Neural progenitor cell (in vitro differentiated cells): ENCODE measurements around the gene KCNQ1.

Experiments
- CTCF ChIP-seq: fragments of 200-600 bp; sonication (generic); IDR thresholded peaks from 2 replicates; pipeline ENCODE4 v1.5.1; 2017; ENCODE audit warnings: antibody characterized with exemption, mild to moderate bottlenecking
- EZH2 ChIP-seq: fragments of 200-600 bp; sonication (generic); IDR thresholded peaks from 2 replicates; pipeline ENCODE4 v1.6.1; 2017; ENCODE audit warnings: antibody characterized with exemption, mild to moderate bottlenecking, moderate library complexity
- EZH2phosphoT487 ChIP-seq: fragments of 200-600 bp; sonication (generic); IDR thresholded peaks from 2 replicates; pipeline ENCODE4 v1.6.1; 2017; ENCODE audit warnings: antibody characterized with exemption

GRCh38 chr11:2816523-2816922, 371.7 kb downstream of the KCNQ1 start:
- TF ChIP-seq CTCF: no peak
- no peak for TF ChIP-seq EZH2
- TF ChIP-seq EZH2phosphoT487: no peak
